Kasumi-1 (cell line): ENCODE results near the gene CAPS2.

Experiments
- DNase-seq, 2 experiments: peaks; one replicate each; lab custom pipeline; 2025; lab: John Stamatoyannopoulos, UW

CAPS2 gene

DNA sequence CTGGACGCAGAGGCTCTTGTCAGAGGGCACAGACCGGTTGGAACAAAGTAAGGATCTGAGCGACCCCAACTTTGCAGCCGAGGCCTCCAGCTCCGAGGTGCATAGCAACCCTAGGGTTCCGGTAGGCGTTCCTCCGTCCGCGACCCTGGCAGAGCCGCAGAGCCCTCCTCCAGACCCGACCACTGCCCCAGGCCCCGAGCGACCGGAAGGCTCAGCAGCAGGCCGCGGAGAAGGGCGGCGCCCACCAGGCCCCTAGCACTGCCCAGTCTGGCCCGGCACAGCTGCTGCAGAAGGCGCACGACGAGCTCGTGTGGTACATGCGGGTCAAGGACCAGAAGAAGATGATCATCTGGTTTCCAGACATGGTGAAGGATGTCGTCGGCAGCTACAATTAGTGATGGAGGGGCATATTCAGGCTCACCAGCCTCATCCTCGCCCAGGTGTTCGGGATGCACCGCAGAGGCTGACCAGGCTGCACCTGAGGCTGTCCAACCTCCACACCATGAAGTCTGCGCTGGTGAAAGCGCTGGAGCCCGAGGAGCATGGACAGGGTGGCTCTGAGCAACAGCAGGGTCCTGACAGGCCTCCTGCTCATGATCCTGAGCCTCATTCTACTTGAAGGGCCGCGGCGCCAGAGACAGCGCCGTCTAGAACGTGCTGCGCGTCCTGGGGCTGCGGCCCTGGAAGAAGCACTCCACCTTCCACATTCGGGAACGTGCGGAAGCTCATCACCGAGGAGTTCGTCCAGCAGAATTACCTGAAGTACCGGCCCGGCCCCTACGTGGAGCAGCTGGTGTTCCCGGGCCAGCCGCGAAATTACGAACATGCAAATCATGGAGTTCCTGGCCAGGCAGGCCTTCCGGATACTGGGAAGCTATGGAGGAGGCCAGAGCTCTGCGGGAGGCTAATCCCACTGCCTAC is 24.5 kb downstream of the CAPS2 start:
- no peak for DNase-seq

GRCh38 chr12:75302781-75303180 is 27.3 kb downstream of the CAPS2 start:
- DNase-seq = no peak

DNA sequence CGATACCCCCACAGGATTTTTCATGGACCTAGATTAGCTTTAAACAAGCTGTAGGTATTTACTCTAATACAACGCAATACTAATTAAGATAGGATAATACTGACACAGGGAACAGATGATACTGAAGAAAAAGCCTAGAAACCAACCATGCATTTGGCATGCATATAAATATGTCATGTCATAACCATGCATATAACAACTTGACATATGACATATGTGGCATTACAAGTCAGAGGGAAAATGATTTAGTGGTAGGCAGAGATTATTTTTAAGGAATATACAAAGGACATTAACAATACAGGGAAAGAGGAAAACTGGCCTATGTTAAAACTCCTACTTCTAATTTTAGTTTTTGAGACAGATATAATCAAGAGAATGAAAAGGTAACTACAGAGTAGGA is 27.9 kb downstream of the CAPS2 start:
- DNase-seq = no peak

GRCh38 chr12:75294797-75295196 is 35.3 kb downstream of the CAPS2 start:
- DNase-seq = no peak

- no peak for DNase-seq
Observed at GRCh38 chr12:75294336-75294735, 35.8 kb downstream of the CAPS2 start.

GRCh38 chr12:75291014-75291413 is 39.1 kb downstream of the CAPS2 start:
- no peak for DNase-seq

- peak; percentile 19 to 37 for DNase-seq
Observed at GRCh38 chr12:75289753-75290152, 40.4 kb downstream of the CAPS2 start.

DNA sequence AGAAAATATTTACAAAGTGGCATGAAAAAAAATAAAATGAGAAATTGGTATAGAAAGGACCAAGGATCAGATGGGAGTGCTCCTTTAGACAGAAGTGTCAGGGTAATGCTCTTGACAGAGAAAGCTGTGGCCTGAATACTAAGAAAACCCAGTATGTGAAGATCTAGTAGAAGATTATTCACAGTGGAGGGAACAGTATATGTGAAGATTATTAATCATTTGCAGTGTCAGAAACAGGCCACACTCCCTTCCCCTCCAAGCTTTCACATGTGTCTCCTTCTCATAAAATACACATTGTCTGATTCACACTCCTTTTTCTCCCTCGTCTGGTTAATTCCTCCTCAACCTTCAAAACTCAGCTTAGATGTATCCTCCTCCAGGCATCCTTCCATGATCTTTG is 41.3 kb downstream of the CAPS2 start:
- no peak for DNase-seq

GRCh38 chr12:75275702-75276101 is 54.4 kb downstream of the CAPS2 start:
- no peak for DNase-seq

DNA sequence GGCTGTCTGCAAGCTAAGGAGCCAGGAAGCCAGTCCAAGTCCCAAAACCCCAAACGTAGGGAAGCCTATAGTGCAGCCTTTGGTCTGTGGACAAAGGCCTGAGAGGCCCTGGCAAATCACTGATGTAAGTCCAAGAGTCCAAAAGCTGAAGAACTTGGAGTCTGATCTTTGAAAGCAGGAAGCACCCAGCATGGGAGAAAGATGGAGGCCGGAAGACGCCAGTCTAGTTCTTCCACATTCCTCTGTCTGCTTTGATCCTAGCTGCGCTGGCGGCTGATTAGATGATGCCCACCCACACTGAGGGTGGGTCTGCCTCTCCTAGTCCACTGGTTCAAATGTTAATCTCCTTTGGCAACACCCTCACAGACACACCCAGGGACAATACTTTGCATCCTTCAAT is 58.5 kb downstream of the CAPS2 start:
- DNase-seq = no peak

GRCh38 chr12:75270157-75270556 is 60.0 kb downstream of the CAPS2 start:
- DNase-seq = no peak

DNA sequence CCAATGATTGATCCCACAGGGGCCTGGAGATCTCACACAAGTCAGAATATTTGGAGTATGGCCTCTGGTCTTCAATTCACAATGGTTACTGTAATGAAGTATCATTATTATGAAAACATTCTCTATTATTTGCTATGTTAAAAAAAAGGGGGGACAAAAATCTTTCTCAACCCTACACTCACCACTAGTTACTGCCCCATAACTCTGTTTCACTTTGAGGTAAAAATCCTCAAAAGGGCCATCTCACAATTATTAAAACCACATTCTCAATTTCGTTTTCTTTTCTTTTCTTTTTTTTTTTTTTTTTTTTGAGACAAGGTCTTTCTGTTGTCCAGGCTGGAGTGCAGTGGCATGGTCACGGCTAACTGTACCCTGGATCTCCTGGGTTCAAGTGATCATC is 60.9 kb downstream of the CAPS2 start:
- no peak for DNase-seq

DNA sequence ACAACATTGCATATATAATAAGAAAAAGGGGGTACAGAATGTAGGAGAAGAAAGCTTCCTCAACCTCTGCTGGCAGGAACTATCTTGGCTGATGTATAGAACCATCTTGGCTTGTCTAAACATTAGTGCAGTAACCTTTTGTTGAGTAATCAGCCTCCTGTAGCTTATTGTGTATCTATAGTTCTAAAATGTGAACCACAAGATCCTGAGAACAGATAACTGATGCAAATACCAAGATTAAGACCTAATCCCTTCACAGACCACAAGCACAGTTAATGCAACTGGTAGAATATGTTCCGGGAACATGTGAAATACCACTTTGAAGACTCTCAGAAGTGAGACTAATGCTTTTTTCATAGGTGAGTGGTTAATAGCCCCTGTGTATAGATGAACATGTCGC is 69.8 kb downstream of the CAPS2 start:
- DNase-seq = no peak

DNA sequence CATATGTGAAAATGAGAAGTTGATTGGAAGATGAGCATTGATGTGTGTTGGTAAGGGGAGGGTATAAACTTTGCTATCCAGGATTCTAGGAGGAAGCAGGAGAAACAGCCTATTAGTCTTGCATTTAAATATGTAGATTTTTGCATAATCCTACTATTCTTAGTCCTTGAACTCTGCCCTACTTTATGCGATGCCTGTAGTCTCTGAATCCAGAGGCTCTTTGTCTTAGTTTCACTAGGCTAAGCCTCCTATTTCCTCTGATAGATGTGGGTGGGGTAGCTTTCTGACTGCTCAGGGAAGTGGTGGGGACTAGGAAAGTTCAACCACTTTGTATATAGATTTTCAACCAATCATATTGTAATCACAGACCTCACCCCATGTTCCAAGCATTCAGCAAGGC is 71.0 kb downstream of the CAPS2 start:
- DNase-seq = no peak

DNA sequence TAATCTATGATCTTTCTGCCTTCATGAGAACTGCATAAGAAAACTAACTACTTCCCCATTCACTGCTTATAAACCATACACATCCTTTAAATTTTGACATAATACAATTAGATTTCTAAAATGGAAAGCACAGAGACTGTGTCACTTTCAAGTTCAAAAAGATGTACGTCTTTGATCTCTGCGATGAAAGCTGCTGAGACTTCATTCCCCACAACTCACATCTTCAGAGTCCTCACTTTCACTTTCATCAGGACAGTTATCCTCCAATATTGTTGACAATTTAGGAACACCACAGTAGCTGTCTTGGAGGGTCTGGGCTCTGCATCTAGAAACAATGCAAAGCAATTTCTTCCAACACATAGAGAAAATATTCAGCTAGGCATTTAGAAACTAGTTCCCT is 72.6 kb downstream of the CAPS2 start:
- no peak for DNase-seq

- no peak for DNase-seq
Observed at GRCh38 chr12:75245108-75245507, 85.0 kb downstream of the CAPS2 start.

DNA sequence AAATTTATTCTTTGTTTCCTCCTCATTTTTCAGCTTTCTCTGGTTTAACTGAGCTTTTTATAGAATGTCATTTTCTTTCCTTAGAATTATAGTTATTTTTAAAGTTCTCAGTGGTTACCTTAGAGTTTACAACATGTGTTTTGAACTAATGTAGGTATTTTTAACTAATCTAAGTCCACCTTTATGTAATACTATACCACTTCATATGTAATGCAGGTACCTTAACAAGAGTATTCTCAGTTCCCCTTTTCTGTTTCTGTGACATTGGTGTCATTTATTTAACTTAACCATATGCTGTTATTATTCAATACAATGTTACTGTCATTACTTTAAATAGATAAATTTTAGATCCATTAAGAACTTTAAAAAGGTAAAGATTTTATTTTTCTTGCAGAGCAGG is 90.1 kb downstream of the CAPS2 start:
- no peak for DNase-seq

DNA sequence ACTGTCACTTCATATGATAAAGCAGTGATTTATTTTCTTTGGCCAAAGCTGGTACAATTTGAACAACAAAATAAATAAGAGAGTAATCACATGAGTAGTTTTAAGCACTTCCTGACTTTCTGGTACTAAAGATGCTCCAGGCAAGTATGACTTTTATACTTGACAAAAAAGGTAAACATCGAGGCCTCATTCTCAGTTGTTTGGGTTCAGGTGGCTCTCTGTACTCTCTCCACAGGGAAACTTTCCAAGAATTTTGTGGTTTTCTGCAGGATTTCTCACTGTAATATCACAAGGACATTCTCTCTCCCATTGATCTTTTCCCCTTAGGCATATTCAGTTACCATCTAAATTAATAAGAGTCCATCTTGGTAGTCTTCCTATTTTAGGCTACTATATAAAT is 93.9 kb downstream of the CAPS2 start:
- DNase-seq = no peak

DNA sequence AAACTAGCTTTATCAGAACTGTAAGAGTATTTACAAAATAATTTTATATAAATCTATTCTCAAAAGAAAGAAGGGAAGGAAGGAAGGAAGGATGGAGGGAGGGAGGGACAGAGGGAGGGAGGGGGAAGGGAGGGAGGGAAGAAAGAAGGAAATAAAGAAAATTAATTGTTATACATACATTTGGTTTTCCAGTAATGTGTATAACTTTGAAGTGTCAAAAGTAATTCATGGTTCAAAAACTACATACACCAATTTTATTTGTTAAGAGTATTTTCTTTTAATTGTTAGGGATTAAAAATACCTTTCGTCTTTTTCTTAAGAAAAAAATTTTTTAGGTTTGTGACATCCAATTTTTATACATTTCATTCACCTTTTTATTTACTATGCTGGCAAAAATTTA is 103.0 kb downstream of the CAPS2 start:
- DNase-seq = no peak
